Mucosa of stomach (tissue), 1 donor: Measurements from ENCODE around the gene MAPKAP1.

Experiments
- H3K27me3 ChIP-seq: one replicate; pipeline ENCODE4 v1.7.0; 2013; ENCODE audit warnings: mild to moderate bottlenecking, low read length; ENCODE audit not compliant: control insufficient read depth, insufficient read depth
- H3K36me3 ChIP-seq: one replicate; pipeline ENCODE4 v1.7.0; 2013; ENCODE audit warnings: low read length; ENCODE audit not compliant: control insufficient read depth, insufficient read depth
- H3K4me1 ChIP-seq: one replicate; pipeline ENCODE4 v1.7.0; 2013; ENCODE audit warnings: mild to moderate bottlenecking, low read length; ENCODE audit not compliant: control insufficient read depth, insufficient read depth
- H3K4me3 ChIP-seq: one replicate; pipeline ENCODE4 v1.7.0; 2013; ENCODE audit warnings: low read length
- H3K9ac ChIP-seq: one replicate; pipeline ENCODE4 v1.7.0; 2013; ENCODE audit warnings: mild to moderate bottlenecking, low read length, moderate library complexity
- H3K9me3 ChIP-seq: one replicate; pipeline ENCODE4 v1.7.0; 2013; ENCODE audit warnings: mild to moderate bottlenecking, low read length, moderate library complexity; ENCODE audit not compliant: control insufficient read depth
- donor health status: Pancreatic carcinoma.

MAPKAP1 gene

GRCh38 chr9:125519734-125520133, 187.3 kb downstream of the MAPKAP1 start:
- Histone ChIP-seq H3K9ac (no peak overlapping the region), H3K4me1 (no peaks in the 10 kb centered on the region), H3K27me3 (no peaks in the 10 kb centered on the region), H3K4me3 (no peak overlapping the region), H3K36me3 (no peaks in the 10 kb centered on the region), H3K9me3 (no peaks in the 10 kb centered on the region)

GRCh38 chr9:125517577-125517976, 189.4 kb downstream of the MAPKAP1 start:
- Histone ChIP-seq H3K9ac (no peak overlapping the region), H3K4me3 (no peak overlapping the region), H3K9me3 (no peaks in the 10 kb centered on the region), H3K27me3 (no peaks in the 10 kb centered on the region), H3K4me1 (no peaks in the 10 kb centered on the region), H3K36me3 (no peaks in the 10 kb centered on the region)

GRCh38 chr9:125515983-125516940, 190.7 kb downstream of the MAPKAP1 start:
- no peak overlapping the region for H3K9ac ChIP-seq
- H3K9me3 ChIP-seq: no peaks in the 10 kb centered on the region
- H3K4me1 ChIP-seq: no peaks in the 10 kb centered on the region
- H3K4me3 ChIP-seq: no peak overlapping the region
- H3K27me3 ChIP-seq: no peaks in the 10 kb centered on the region
- H3K36me3 ChIP-seq: no peaks in the 10 kb centered on the region

- Histone ChIP-seq H3K4me1 (no peaks in the 10 kb centered on the region), H3K27me3 (no peaks in the 10 kb centered on the region), H3K4me3 (no peak overlapping the region), H3K36me3 (no peaks in the 10 kb centered on the region), H3K9me3 (no peaks in the 10 kb centered on the region), H3K9ac (no peak overlapping the region)
These were observed 191.7 kb downstream of the MAPKAP1 start for GRCh38 chr9:125515281-125515680.

- Histone ChIP-seq H3K36me3 (no peaks in the 10 kb centered on the region), H3K9me3 (no peaks in the 10 kb centered on the region), H3K4me1 (no peaks in the 10 kb centered on the region), H3K9ac (no peak overlapping the region), H3K4me3 (no peak overlapping the region), H3K27me3 (no peaks in the 10 kb centered on the region)
These were observed 192.5 kb downstream of the MAPKAP1 start for GRCh38 chr9:125514468-125514867.

GRCh38 chr9:125513668-125514413, 193.2 kb downstream of the MAPKAP1 start:
- Histone ChIP-seq H3K4me1 (no peaks in the 10 kb centered on the region), H3K4me3 (peak overlapping the region; percentile 11), H3K36me3 (no peaks in the 10 kb centered on the region), H3K27me3 (no peaks in the 10 kb centered on the region), H3K9ac (peak overlapping the region; percentile 9), H3K9me3 (no peaks in the 10 kb centered on the region)

- Histone ChIP-seq H3K4me3 (peak overlapping the region; percentile 11), H3K27me3 (no peaks in the 10 kb centered on the region), H3K9ac (peak overlapping the region; percentile 9), H3K9me3 (no peaks in the 10 kb centered on the region), H3K4me1 (no peaks in the 10 kb centered on the region), H3K36me3 (no peaks in the 10 kb centered on the region)
These were observed 193.7 kb downstream of the MAPKAP1 start for GRCh38 chr9:125513303-125513667.

- H3K9ac ChIP-seq: no peak overlapping the region
- H3K36me3 ChIP-seq: no peaks in the 10 kb centered on the region
- H3K4me1 ChIP-seq: no peaks in the 10 kb centered on the region
- H3K9me3 ChIP-seq: no peaks in the 10 kb centered on the region
- no peak overlapping the region for H3K4me3 ChIP-seq
- no peaks in the 10 kb centered on the region for H3K27me3 ChIP-seq
These were observed 195.0 kb downstream of the MAPKAP1 start for GRCh38 chr9:125511789-125512660.

GRCh38 chr9:125510980-125511379, 196.0 kb downstream of the MAPKAP1 start:
- no peak overlapping the region for H3K9ac ChIP-seq
- no peaks in the 10 kb centered on the region for H3K36me3 ChIP-seq
- no peak overlapping the region for H3K4me3 ChIP-seq
- no peaks in the 10 kb centered on the region for H3K9me3 ChIP-seq
- no peaks in the 10 kb centered on the region for H3K4me1 ChIP-seq
- H3K27me3 ChIP-seq: no peaks in the 10 kb centered on the region

GRCh38 chr9:125509476-125509875, 197.5 kb downstream of the MAPKAP1 start:
- Histone ChIP-seq H3K4me3 (no peak overlapping the region), H3K4me1 (no peaks in the 10 kb centered on the region), H3K27me3 (no peaks in the 10 kb centered on the region), H3K9me3 (no peaks in the 10 kb centered on the region), H3K36me3 (no peaks in the 10 kb centered on the region), H3K9ac (no peak overlapping the region)

- Histone ChIP-seq H3K4me3 (no peak overlapping the region), H3K9ac (no peak overlapping the region), H3K36me3 (no peaks in the 10 kb centered on the region), H3K27me3 (no peaks in the 10 kb centered on the region), H3K4me1 (no peaks in the 10 kb centered on the region), H3K9me3 (no peaks in the 10 kb centered on the region)
These were observed 198.8 kb downstream of the MAPKAP1 start for GRCh38 chr9:125508249-125508648.
